ENCODE results near the gene GDPD2.
"Not testable (repeated sequence)": the region's sequence is repeated elsewhere in the genome, so short reads cannot be mapped to it uniquely, and the experiment has no call there.

The GDPD2 gene

GRCh38 chrX:70422851-70423341, at the start of gene GDPD2:
Gene GDPD2 (plus strand): TSS chrX:70423314. CDS start chrX:70424985, 1,671 bp downstream.
- no peak for DNase-seq (ENCODE audit: low read depth)

- DNase-seq (ENCODE audit: low read depth), result no peak
Measured at GRCh38 chrX:70386235-70386634, 36.9 kb upstream of the GDPD2 start.

- DNase-seq (ENCODE audit: low read depth), result no peak
Measured at GRCh38 chrX:70398899-70399298, 24.2 kb upstream of the GDPD2 start.

GRCh38 chrX:70400181-70400580, 22.9 kb upstream of the GDPD2 start:
- DNase-seq (ENCODE audit: low read depth), result not testable (repeated sequence)

GRCh38 chrX:70402721-70403120, 20.4 kb upstream of the GDPD2 start:
- no peak for DNase-seq (ENCODE audit: low read depth)

- no peak for DNase-seq (ENCODE audit: low read depth)
Measured at GRCh38 chrX:70405003-70405402, 18.1 kb upstream of the GDPD2 start.

- DNase-seq (ENCODE audit: low read depth), result no peak
Measured at GRCh38 chrX:70410921-70411320, 12.2 kb upstream of the GDPD2 start.

- no peak for DNase-seq (ENCODE audit: low read depth)
Measured at GRCh38 chrX:70411475-70411874, 11.6 kb upstream of the GDPD2 start.

- no peak for DNase-seq (ENCODE audit: low read depth)
Measured at GRCh38 chrX:70421618-70422017, 1.5 kb upstream of the GDPD2 start.

- no peak for DNase-seq (ENCODE audit: low read depth)
Measured at GRCh38 chrX:70423936-70424675, 992 bp downstream of the GDPD2 start.

- no peak for DNase-seq (ENCODE audit: low read depth)
Measured at GRCh38 chrX:70424801-70425200, 1.7 kb downstream of the GDPD2 start.

GRCh38 chrX:70426286-70427278, 3.5 kb downstream of the GDPD2 start:
- no peak for DNase-seq (ENCODE audit: low read depth)

GRCh38 chrX:70427365-70427764, 4.3 kb downstream of the GDPD2 start:
- no peak for DNase-seq (ENCODE audit: low read depth)

GRCh38 chrX:70429759-70430158, 6.6 kb downstream of the GDPD2 start:
- no peak for DNase-seq (ENCODE audit: low read depth)

- DNase-seq (ENCODE audit: low read depth), result no peak
Measured at GRCh38 chrX:70432936-70433847, 10.1 kb downstream of the GDPD2 start.

- DNase-seq (ENCODE audit: low read depth), result peak; percentile 56
Measured at GRCh38 chrX:70433848-70434351, 10.8 kb downstream of the GDPD2 start.

GRCh38 chrX:70434352-70434866, 11.3 kb downstream of the GDPD2 start:
- DNase-seq (ENCODE audit: low read depth), result peak; percentile 60

GRCh38 chrX:70434914-70435586, 11.9 kb downstream of the GDPD2 start:
- no peak for DNase-seq (ENCODE audit: low read depth)

- no peak for DNase-seq (ENCODE audit: low read depth)
Measured at GRCh38 chrX:70436343-70436742, 13.2 kb downstream of the GDPD2 start.

- no peak for DNase-seq (ENCODE audit: low read depth)
Measured at GRCh38 chrX:70437011-70437410, 13.9 kb downstream of the GDPD2 start.
